ENCODE results near the gene OPA3.

OPA3 gene

GRCh38 chr19:45560686-45561085 is 23.9 kb downstream of the OPA3 start:
- no peak overlapping the region for H3K27ac ChIP-seq
- TF ChIP-seq CTCF (IDR thresholded peaks at IDR 0.05) = no peak
- TF ChIP-seq ZFX (IDR thresholded peaks at IDR 0.05; ENCODE audit: borderline replicate concordance) = no peak

GRCh38 chr19:45560038-45560437 is 24.6 kb downstream of the OPA3 start:
- H3K27ac ChIP-seq = no peak overlapping the region
- TF ChIP-seq ZFX (IDR thresholded peaks at IDR 0.05; ENCODE audit: borderline replicate concordance) (no peak), CTCF (IDR thresholded peaks at IDR 0.05) (no peak)

GRCh38 chr19:45558399-45558878 is 26.2 kb downstream of the OPA3 start:
- TF ChIP-seq CTCF (IDR thresholded peaks at IDR 0.05) = peak; percentile 84
- TF ChIP-seq ZFX (IDR thresholded peaks at IDR 0.05; ENCODE audit: borderline replicate concordance) = no peak

GRCh38 chr19:45556835-45557234 is 27.8 kb downstream of the OPA3 start:
- TF ChIP-seq ZFX (IDR thresholded peaks at IDR 0.05; ENCODE audit: borderline replicate concordance) = no peak
- H3K27ac ChIP-seq = no peak overlapping the region

More at GRCh38 chr19:45558399-45558878, 26.2 kb downstream of the OPA3 start:
- no peak overlapping the region for H3K27ac ChIP-seq

GRCh38 chr19:45554481-45554880 is 30.1 kb downstream of the OPA3 start:
- H3K27ac ChIP-seq = no peak overlapping the region
- TF ChIP-seq ZFX (IDR thresholded peaks at IDR 0.05; ENCODE audit: borderline replicate concordance) (no peak), CTCF (IDR thresholded peaks at IDR 0.05) (no peak)

GRCh38 chr19:45553464-45553863 is 31.1 kb downstream of the OPA3 start:
- no peak overlapping the region for H3K27ac ChIP-seq
- TF ChIP-seq CTCF (IDR thresholded peaks at IDR 0.05) (no peak), ZFX (IDR thresholded peaks at IDR 0.05; ENCODE audit: borderline replicate concordance) (no peak)

GRCh38 chr19:45547965-45548609 is 36.5 kb downstream of the OPA3 start:
- H3K27ac ChIP-seq = peak overlapping the region; percentile 43
- TF ChIP-seq CTCF (IDR thresholded peaks at IDR 0.05) = no peak
- TF ChIP-seq ZFX (IDR thresholded peaks at IDR 0.05; ENCODE audit: borderline replicate concordance) = no peak

Measured in 22Rv1 (cell line).